Activated CD4-positive, alpha-beta T cell treated with anti-CD3 and anti-CD28 coated beads, Interleukin-10, Interleukin-2, amounts not matched to agents 100 ng/mL and 50 ng/mL, durations not matched to agents 16 hours and 8 hours (primary cell): ENCODE results near the gene ZDHHC14.

Experiments used
- DNase-seq: peaks from one replicate; pipeline ENCODE4 v3.0.0-alpha.2; 2020

The ZDHHC14 gene

DNA sequence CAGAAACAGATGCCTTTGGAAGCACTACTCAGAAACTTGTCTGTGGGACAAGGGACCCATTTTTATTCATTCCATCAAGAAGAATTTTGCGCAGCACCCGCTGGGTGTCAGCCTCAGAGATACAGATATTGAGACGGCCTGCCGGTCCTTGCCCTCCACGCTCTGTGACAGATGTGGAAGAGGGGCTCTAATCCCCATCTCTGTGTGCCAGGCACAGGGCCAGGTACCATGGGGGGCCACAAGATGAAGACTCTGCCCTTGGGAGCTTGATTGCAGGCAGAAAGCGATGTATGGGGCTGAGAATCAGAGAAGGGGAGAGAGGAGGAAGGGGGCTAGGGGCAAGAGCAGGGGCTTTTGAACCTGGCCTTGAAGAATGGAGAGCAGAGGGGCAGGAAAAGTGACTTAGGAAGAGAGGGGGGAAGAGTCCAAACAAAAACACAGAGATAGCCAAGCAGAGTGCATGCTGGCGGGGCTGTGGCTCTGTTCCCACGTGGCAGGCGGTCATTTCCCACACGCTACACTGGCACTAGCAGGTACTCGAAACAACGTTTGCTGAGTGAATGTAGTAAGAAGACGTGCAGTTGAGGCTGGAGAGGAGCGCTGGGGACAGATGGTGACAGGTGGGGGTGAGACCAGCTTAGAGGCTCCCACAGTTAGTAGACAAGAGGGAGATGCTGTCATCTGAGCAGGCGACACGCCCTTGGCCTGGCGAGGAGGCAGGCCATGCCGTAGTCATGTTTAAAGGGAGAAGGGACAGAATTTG lies 271.8 kb downstream of the ZDHHC14 start:
- no peak for DNase-seq

DNA sequence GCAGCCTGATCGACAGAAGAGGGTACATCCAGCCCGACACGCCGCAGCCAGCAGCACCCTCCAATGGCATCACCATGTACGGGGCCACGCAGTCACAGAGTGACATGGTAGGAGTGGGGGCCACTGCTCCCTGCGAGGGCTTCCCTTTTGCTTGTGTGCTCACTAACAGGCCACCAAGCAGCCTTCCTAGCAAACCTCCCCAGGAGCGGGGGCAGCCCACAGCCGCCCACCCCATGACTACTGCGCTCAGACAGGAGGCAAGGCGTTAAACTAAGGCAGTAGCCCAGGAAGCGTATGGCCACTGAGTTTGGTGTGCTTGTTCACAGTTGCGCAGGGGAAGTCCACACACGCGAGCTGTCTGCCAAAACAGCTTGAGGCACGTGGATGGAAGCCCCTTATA lies 272.5 kb downstream of the ZDHHC14 start:
- DNase-seq: no peak

GRCh38 chr6:157655139-157655538 lies 274.1 kb downstream of the ZDHHC14 start:
- no peak for DNase-seq

DNA sequence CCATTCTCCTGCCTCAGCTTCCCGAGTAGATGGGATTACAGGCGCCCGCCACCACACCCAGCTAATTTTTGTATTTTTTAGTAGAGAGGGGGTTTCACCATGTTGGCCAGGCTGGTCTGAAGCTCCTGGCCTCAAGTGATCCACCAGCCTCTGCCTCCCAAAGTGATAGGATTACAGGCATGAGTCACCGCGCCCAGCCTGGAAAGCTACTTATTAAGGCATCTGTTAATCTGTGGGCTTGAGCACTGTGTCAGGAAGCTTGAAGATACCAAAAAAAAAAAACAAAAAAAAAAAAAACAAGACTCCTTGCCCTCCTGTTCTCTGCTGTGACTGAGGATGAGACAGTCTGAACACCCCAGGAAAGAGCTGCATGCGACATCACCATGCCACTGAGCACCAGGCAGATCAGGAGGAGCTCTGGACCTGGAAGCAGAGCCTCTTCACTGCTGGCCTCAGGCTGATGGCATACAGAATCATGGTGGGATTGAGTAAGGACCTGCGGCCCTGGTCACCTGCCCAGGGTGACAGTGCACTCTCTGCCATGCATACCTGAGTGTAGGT lies 275.5 kb downstream of the ZDHHC14 start:
- DNase-seq: no peak

- DNase-seq: no peak
These were observed 276.8 kb downstream of the ZDHHC14 start for GRCh38 chr6:157657754-157658153.

- no peak for DNase-seq
These were observed 277.3 kb downstream of the ZDHHC14 start for GRCh38 chr6:157658301-157658700.

GRCh38 chr6:157659536-157660271 lies 278.7 kb downstream of the ZDHHC14 start:
- DNase-seq: no peak

GRCh38 chr6:157660414-157660813 lies 279.4 kb downstream of the ZDHHC14 start:
- no peak for DNase-seq

DNA sequence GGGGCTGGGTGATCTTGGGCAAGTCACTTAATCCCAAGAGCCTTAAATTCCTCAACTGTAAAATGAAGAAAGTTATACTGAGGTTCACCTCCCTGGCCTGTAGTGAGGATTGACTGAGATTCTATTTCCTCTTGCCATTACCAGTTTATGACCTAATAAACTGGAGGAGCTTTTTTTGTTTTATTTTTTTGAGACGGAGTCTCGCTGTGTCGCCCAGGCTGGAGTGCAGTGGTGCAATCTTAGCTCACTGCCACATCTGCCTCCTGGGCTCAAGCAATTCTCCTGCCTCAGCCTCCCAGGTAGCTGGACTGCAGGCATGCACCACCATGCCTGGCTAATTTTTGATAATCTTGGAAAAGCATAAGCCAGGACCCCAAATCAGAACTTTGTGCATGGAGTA lies 280.7 kb downstream of the ZDHHC14 start:
- DNase-seq: no peak

DNA sequence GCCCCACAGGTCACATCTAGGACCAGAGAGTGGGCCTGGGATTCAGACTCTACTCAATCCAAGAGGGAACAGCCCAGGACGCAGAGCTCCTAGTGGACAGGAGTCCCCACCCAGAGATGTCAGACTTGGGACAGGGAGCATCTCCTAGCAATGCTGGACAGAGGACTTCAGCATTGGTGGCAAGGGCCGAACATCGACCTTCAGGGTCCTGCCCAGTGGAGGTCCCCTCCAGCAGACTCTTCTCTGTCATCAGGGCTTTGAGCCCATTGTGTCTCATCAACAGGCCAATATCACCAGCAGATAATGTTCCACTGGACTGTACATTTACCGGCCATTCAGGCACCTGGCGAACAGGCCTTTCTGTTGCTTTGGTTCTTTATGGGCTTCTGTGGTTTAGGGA lies 282.3 kb downstream of the ZDHHC14 start:
- DNase-seq: no peak

GRCh38 chr6:157665180-157665579 lies 284.2 kb downstream of the ZDHHC14 start:
- DNase-seq: no peak

- DNase-seq: no peak
These were observed 285.7 kb downstream of the ZDHHC14 start for GRCh38 chr6:157666729-157667128.

- DNase-seq: peak; percentile 66
These were observed 286.4 kb downstream of the ZDHHC14 start for GRCh38 chr6:157667211-157668008.

DNA sequence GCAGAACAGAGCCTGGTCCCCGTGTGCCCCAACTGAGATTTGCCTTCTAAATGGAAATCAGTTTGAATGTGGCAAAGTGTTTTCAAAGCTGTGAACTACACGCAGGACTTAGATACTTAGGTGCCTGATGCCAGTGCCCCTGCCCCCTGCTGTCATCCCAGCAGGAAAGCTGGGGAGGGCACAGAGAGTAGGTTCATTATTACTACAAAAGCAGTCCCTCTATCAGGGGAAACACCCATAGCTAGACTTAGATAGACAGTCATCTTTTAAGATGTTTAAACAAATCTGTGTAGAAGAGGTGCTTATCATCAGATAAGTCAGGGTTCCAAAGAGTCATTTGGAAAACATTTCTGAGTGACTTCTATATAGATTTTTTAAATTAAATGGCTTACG lies 287.0 kb downstream of the ZDHHC14 start:
- no peak for DNase-seq

DNA sequence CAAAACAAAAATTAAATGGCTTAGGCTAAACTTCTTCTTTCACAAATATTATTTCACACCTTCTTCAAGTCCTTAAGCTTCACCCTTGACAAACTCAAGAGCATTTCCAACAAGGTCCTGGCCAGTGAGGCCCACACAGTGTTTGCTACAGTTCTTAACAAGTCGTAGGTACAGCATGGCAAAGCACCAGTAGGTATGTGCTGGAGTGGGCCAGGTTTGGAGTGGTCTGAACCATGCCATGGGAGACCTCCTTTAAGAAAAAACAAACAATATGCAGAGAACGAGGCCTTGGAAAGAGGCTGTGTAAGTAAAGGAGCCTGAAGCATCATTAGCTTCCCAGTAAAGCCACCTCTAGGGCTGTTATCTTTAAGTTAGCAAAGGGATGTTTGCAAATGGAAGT lies 287.7 kb downstream of the ZDHHC14 start:
- DNase-seq: no peak

GRCh38 chr6:157669323-157669722 lies 288.3 kb downstream of the ZDHHC14 start:
- no peak for DNase-seq

GRCh38 chr6:157669747-157670216 lies 288.8 kb downstream of the ZDHHC14 start:
- no peak for DNase-seq

DNA sequence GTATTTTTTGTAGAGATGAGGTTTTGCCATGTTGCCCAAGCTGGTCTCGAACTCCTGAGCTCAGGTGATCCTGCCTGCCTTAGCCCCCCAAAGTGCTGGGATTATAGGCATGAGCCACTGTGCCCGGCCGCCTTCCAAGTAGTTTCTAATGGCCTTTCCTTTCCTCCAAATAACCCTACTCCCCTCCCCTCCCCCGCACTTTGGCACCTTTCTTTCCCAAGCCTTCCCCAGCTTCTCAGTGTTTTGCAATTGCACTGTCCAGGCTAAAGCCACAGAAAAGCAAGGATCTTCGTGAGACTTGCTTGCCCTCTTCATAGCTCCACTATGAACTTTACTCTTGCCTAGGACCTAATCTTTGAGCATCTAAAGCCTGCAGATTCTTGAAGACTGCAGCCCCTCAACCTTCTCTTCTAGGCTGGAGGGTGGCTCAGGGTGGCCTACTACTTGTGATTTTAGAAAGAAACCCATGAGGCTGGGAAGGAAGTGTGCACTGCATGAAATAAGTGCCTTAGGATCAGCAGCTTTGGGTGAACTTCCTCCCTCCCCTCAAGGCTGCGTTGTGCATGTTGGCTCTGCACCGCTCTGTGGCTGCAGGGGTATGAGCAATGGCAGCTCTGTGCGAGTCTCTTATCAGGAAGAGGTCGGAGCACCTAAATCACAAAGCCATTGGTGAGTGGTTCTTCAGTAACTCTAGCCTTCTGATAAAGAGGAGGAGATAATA lies 289.6 kb downstream of the ZDHHC14 start:
- no peak for DNase-seq

DNA sequence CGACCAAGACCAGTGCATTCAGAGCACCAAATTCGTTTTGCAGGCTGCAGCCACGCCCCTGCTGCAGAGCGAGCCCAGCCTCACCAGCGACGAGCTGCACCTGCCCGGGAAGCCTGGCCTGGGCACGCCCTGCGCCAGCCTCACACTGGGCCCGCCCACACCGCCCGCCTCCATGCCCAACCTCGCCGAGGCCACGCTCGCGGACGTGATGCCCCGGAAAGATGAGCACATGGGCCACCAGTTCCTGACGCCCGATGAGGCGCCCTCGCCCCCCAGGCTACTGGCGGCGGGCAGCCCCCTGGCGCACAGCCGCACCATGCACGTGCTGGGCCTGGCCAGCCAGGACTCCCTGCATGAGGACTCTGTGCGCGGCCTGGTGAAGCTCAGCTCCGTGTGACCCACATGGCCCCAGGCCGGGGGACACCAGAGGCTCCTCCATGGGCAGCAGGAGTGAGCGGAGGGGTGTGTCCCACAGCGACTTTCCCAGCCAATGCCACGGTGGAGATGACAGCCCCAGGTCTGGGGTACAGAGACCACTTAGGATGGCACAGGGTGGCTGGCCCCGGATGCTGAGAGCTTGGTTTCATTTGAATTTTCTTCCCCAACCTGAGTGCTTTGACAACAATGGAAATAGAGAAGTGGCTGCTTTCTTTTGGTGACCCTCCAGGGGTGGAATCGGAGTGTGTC lies 291.9 kb downstream of the ZDHHC14 start:
- no peak for DNase-seq

DNA sequence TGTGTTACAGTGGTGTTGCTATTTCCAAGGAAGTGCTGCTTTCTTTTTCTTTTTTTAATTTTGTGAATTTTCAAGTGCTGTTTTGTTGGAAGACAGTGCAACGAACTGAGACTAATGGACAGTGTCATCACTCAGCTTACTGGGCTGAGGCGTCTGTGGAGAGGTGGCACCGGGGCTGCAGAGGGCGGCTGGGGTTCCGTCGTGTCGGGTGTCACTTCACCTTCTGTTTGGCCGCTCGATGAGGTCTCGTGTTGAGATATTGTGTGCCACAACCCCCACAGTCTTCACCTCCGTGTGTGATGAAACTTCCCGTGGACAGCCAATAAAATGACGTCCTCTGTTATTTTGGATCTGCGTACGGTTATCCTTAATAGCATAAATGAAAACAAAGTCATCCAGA lies 292.6 kb downstream of the ZDHHC14 start:
- DNase-seq: no peak

GRCh38 chr6:157674061-157674460 lies 293.1 kb downstream of the ZDHHC14 start:
- no peak for DNase-seq

- no peak for DNase-seq
These were observed 294.8 kb downstream of the ZDHHC14 start for GRCh38 chr6:157675831-157676230.
